Osteoblast (primary cell): ENCODE results near the gene PAX2. TPM values are rescaled to one million over a fixed set of nuclear protein-coding genes. Genes with fewer than 3 reads are reported as not detected.

Experiments
- DNase-seq: peaks from one replicate; pipeline ENCODE4 v3.0.0; 2011; ENCODE audit warnings: low spot score, mixed read lengths; ENCODE audit not compliant: insufficient read length; ENCODE audit errors: missing footprints
- H2AFZ ChIP-seq: 2 replicates; pipeline ENCODE4 v1.6.0; 2011; ENCODE audit warnings: mild to moderate bottlenecking, low read length
- H3K27ac ChIP-seq: 2 replicates; pipeline ENCODE4 v1.5.1; 2011; ENCODE audit warnings: mild to moderate bottlenecking, low read depth, low read length, moderate library complexity
- H3K27me3 ChIP-seq: 2 replicates; pipeline ENCODE4 v1.6.0; 2012; ENCODE audit warnings: mild to moderate bottlenecking, control low read depth, inconsistent platforms, low read length, moderate library complexity; ENCODE audit not compliant: insufficient read depth
- H3K36me3 ChIP-seq: 2 replicates; pipeline ENCODE4 v1.5.1; 2011; ENCODE audit warnings: mild to moderate bottlenecking, low read length, control low read depth, moderate library complexity; ENCODE audit not compliant: insufficient read depth
- H3K4me1 ChIP-seq: 2 replicates; pipeline ENCODE4 v1.5.1; 2011; ENCODE audit warnings: mild to moderate bottlenecking, low read length, control low read depth, moderate library complexity; ENCODE audit not compliant: insufficient read depth
- H3K4me2 ChIP-seq: 2 replicates; pipeline ENCODE4 v1.6.0; 2011; ENCODE audit warnings: mild to moderate bottlenecking, low read length; ENCODE audit not compliant: insufficient read depth
- H3K4me3 ChIP-seq: fragments of 200-600 bp; sonication (generic); 3 replicates; pipeline ENCODE4 v1.5.1; 2012; ENCODE audit warnings: mild to moderate bottlenecking, low read length, inconsistent platforms; ENCODE audit not compliant: insufficient read depth
- H3K79me2 ChIP-seq: 2 replicates; pipeline ENCODE4 v1.6.0; 2012; ENCODE audit warnings: mild to moderate bottlenecking, low read length, control low read depth, inconsistent platforms; ENCODE audit not compliant: insufficient read depth
- H3K9me3 ChIP-seq: 2 replicates; pipeline ENCODE4 v1.5.1; 2011; ENCODE audit warnings: low read depth, low read length, control low read depth
- H4K20me1 ChIP-seq: 2 replicates; pipeline ENCODE4 v1.6.0; 2012; ENCODE audit warnings: mild to moderate bottlenecking, low read length, control low read depth; ENCODE audit not compliant: insufficient read depth
- total RNA-seq: library from RNA; depleted of rRNA; stranded (reverse); fragments of >200 nt; gene quantifications from 2 replicates; pipeline ENCODE4 v1.2.3, GENCODE V29; 2012
- TF ChIP-seq, protein P1 (sequence below): IDR thresholded peaks from 2 replicates; pipeline ENCODE4 v1.5.1; 2011; ENCODE audit warnings: mild to moderate bottlenecking, low read depth, low read length, moderate library complexity; ENCODE audit errors: extremely low read depth

PAX2 gene
- total RNA-seq, 1 donor, result not detected

DNA sequence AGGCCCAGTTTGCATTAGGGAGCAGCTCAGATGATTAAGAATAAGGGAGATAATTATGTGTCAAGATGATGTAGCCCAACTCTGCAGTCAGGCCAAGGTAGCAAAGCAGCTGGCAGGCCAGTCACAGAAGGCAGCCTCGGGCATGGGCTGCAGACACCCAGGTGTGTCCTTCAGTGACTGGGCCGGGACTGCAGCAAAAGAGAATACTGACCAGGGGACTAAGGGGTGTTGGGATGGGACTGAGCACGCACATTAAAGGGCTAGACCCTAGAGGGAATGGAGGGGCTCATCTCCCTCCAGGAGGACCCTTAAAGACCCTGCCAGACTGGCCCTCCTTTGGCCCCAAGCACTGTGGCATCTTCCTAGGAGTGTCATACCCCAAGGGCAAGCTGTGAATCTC, 38.7 kb downstream of the PAX2 start:
- no peak for DNase-seq
- Histone ChIP-seq H3K4me3 (no peak overlapping the region), H3K27me3 (peaks cover 51% of the 10 kb centered on the region), H3K4me2 (no peak overlapping the region), H4K20me1 (no peaks in the 10 kb centered on the region), H3K79me2 (no peaks in the 10 kb centered on the region), H3K27ac (no peak overlapping the region), H3K9me3 (no peaks in the 10 kb centered on the region), H3K36me3 (no peaks in the 10 kb centered on the region), H3K4me1 (no peaks in the 10 kb centered on the region), H2AFZ (no peak overlapping the region)
- TF ChIP-seq, protein P1, sequence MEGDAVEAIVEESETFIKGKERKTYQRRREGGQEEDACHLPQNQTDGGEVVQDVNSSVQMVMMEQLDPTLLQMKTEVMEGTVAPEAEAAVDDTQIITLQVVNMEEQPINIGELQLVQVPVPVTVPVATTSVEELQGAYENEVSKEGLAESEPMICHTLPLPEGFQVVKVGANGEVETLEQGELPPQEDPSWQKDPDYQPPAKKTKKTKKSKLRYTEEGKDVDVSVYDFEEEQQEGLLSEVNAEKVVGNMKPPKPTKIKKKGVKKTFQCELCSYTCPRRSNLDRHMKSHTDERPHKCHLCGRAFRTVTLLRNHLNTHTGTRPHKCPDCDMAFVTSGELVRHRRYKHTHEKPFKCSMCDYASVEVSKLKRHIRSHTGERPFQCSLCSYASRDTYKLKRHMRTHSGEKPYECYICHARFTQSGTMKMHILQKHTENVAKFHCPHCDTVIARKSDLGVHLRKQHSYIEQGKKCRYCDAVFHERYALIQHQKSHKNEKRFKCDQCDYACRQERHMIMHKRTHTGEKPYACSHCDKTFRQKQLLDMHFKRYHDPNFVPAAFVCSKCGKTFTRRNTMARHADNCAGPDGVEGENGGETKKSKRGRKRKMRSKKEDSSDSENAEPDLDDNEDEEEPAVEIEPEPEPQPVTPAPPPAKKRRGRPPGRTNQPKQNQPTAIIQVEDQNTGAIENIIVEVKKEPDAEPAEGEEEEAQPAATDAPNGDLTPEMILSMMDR, result no peak

DNA sequence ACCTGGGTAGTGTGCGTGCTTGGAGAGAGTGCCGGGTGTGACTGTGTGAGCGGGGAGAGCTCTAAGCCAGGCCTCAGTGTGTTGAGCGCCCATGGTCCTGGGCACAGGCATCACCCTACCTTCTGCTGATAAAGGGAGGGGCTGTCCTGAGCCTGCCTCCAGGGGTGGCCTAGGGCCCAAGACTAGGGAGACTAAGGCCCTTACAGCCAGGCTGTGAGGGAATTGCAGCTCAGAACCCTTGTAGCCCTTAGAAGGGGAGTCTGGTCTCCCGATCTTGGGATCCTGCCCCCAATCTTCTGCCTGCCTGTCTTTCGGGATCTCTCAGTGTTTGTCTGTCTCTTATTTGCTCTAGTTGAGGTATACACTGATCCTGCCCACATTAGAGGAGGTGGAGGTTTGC, 41.2 kb downstream of the PAX2 start:
- TF ChIP-seq, protein P1, result no peak
- no peak for DNase-seq
- no peaks in the 10 kb centered on the region for H3K79me2 ChIP-seq
- no peak overlapping the region for H3K4me2 ChIP-seq
- no peaks in the 10 kb centered on the region for H3K36me3 ChIP-seq
- H3K9me3 ChIP-seq, result no peaks in the 10 kb centered on the region
- H2AFZ ChIP-seq, result no peak overlapping the region
- no peaks in the 10 kb centered on the region for H3K4me1 ChIP-seq
- peaks cover 51% of the 10 kb centered on the region for H3K27me3 ChIP-seq
- no peak overlapping the region for H3K27ac ChIP-seq
- no peak overlapping the region for H3K4me3 ChIP-seq
- H4K20me1 ChIP-seq, result no peaks in the 10 kb centered on the region

DNA sequence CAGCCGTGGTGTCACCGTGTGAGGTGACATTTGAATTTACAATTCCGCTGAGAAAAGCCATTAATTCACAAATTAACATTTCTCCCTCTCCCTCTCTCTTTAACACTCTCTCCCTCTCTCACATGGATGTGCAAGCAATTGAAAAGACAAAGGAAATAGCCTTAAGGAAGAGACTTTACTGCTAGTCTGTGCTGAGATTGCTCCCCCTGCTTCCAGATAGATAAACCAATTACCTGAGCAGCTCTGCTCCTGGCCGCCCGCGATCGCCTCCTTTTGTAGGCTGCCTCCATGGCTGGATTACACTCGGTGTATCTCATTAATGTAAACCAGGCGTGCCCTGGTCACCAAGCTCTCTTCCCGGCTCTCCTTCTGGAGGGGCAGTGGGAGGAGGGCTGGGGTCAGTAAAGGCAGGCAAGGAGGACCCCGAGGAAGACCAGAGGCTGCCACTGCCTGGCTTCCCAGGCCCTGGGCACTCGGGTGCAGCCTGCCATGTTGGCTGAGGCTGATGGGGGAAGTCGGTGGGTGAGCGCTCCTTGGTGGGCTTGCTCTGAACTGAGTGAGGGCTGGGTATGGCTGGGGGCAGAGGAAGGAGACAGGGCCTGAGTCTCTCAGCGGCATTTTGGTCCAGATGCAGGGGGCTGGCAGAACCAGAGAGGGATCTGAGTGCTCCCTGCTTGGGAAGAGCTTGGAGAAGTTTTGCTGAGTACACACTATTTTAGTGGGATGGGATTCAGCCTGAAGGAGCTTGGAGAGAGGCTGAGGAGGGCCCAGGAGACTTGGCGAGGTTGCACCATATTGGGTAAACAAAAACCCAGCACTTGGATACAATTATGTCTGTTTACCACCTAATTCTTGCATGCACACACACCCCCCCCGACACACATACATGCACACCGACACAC, 42.9 kb downstream of the PAX2 start:
- H3K4me1 ChIP-seq, result no peaks in the 10 kb centered on the region
- H3K27me3 ChIP-seq, result peaks cover 59% of the 10 kb centered on the region
- no peak overlapping the region for H3K4me3 ChIP-seq
- no peak overlapping the region for H2AFZ ChIP-seq
- TF ChIP-seq, protein P1, result no peak
- no peak for DNase-seq
- H3K36me3 ChIP-seq, result no peaks in the 10 kb centered on the region
- no peak overlapping the region for H3K27ac ChIP-seq
- no peaks in the 10 kb centered on the region for H3K9me3 ChIP-seq
- no peaks in the 10 kb centered on the region for H4K20me1 ChIP-seq
- no peak overlapping the region for H3K4me2 ChIP-seq
- H3K79me2 ChIP-seq, result no peaks in the 10 kb centered on the region

DNA sequence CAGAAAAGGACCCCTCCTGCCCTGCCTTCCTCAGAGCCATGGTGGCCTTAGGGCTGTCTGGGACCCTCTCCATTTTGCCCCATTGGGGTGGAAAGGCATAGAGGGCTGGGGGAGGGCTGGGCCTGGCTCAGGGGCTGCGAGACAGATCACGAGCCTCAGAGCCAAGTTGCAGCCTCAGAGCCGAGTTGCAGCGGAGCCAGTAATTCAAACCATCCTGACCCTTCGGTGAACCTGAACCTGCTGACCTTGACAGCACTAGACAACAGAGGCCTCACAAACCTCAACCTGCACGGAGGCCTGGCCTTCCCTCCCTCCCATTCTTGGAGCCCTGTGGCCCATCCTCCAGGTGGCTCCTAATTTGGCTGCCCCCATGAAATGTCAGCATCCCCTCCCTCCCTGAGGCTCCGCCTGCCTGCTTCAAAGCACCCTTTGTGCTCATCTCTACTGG, 45.4 kb downstream of the PAX2 start:
- Histone ChIP-seq H2AFZ (no peak overlapping the region), H3K36me3 (no peaks in the 10 kb centered on the region), H4K20me1 (no peaks in the 10 kb centered on the region), H3K4me3 (no peak overlapping the region), H3K27me3 (peaks cover 61% of the 10 kb centered on the region), H3K4me2 (no peak overlapping the region), H3K4me1 (no peaks in the 10 kb centered on the region), H3K27ac (no peak overlapping the region), H3K9me3 (no peaks in the 10 kb centered on the region), H3K79me2 (no peaks in the 10 kb centered on the region)
- no peak for DNase-seq
- TF ChIP-seq, protein P1, result no peak
